HG03457 (cell line): Measurements from ENCODE around the gene STAG3.
"Not testable (repeated sequence)": the region's sequence is repeated elsewhere in the genome, so short reads cannot be mapped to it uniquely, and the experiment has no call there.

Experiments
- ATAC-seq: cut with Tn5 transposase; IDR thresholded peaks from one replicate; pipeline ENCODE4 v1.9.1; 2021; ENCODE audit warnings: moderate number of reproducible peaks; ENCODE audit not compliant: unreplicated experiment

Gene STAG3

GRCh38 chr7:100246121-100246864 lies 68.6 kb downstream of the STAG3 start:
- ATAC-seq = not testable (repeated sequence)

GRCh38 chr7:100246865-100247137 lies 69.1 kb downstream of the STAG3 start:
- not testable (repeated sequence) for ATAC-seq

GRCh38 chr7:100247152-100247757 lies 69.5 kb downstream of the STAG3 start:
- ATAC-seq = no peak

- no peak for ATAC-seq
Observed at GRCh38 chr7:100248483-100248882, 70.8 kb downstream of the STAG3 start.

GRCh38 chr7:100257017-100257416 lies 79.3 kb downstream of the STAG3 start:
- no peak for ATAC-seq

GRCh38 chr7:100259984-100260383 lies 82.3 kb downstream of the STAG3 start:
- not testable (repeated sequence) for ATAC-seq

- not testable (repeated sequence) for ATAC-seq
Observed at GRCh38 chr7:100262896-100263295, 85.2 kb downstream of the STAG3 start.
